Spinal cord (tissue), 10 donors: ENCODE results near the gene TMCO2. TPM values are rescaled to one million over a fixed set of nuclear protein-coding genes. Genes with fewer than 3 reads are reported as not detected.

Source experiments
- DNase-seq, 6 donors: peaks; one replicate each; pipeline versions ENCODE4 v3.0.0 to v3.0.0-alpha.2; 2013 to 2015; ENCODE audit warnings: low spot score in 6 of 6, low read depth in 4 of 6
- H3K27ac ChIP-seq: one replicate; pipeline ENCODE4 v1.5.1; 2013; ENCODE audit warnings: low read depth, low read length, control low read depth
- H3K27me3 ChIP-seq: one replicate; pipeline ENCODE4 v1.6.1; 2013; ENCODE audit warnings: low read length; ENCODE audit not compliant: control insufficient read depth, insufficient read depth
- H3K36me3 ChIP-seq: one replicate; pipeline ENCODE4 v1.6.1; 2013; ENCODE audit warnings: low read length; ENCODE audit not compliant: control insufficient read depth, insufficient read depth
- H3K4me1 ChIP-seq: one replicate; pipeline ENCODE4 v1.6.1; 2013; ENCODE audit warnings: low read length; ENCODE audit not compliant: control insufficient read depth, insufficient read depth
- H3K4me3 ChIP-seq: one replicate; pipeline ENCODE4 v1.5.1; 2013; ENCODE audit warnings: low read depth, low read length, control low read depth
- H3K9me3 ChIP-seq: one replicate; pipeline ENCODE4 v1.6.1; 2013; ENCODE audit warnings: low read length; ENCODE audit not compliant: control insufficient read depth, insufficient read depth
- WGBS: methylation state at CpG from one replicate; pipeline ENCODE4 v1.1.5; 2013; ENCODE audit warnings: missing lambda C conversion rate; ENCODE audit not compliant: insufficient coverage; 5-methylcytosine and 5-hydroxymethylcytosine counted together
- polyA plus RNA-seq, 2 donors: library from polyadenylated mRNA; unstranded; fragments of 120-200 nt; gene quantifications; one replicate each; pipeline ENCODE4 v1.2.1, GENCODE V29; 2013; ENCODE audit not compliant: insufficient read length in 2 of 2
- total RNA-seq, 2 donors: library from RNA; depleted of rRNA in 1 of 2; stranded (reverse); fragments of 120-200 nt in 1 of 2; fragments of >200 nt in 1 of 2; gene quantifications; one replicate each; pipeline versions ENCODE4 v1.2.3 to v1.2.4, GENCODE V29; 2013 to 2014
- donor health status: healthy.

Gene TMCO2
- total and polyA plus RNA-seq, 4 donors, result not detected

- Histone ChIP-seq H3K9me3 (no peaks in the 10 kb centered on the region), H3K27ac (no peak overlapping the region), H3K36me3 (peaks cover 41% of the 10 kb centered on the region), H3K27me3 (peaks cover 18% of the 10 kb centered on the region), H3K4me3 (no peak overlapping the region), H3K4me1 (peaks cover 4% of the 10 kb centered on the region)
- DNase-seq, result no peak
- WGBS, result no CpG with 5 or more reads among the region's 1 CpG
Measured at GRCh38 chr1:40300249-40300567, 52.5 kb downstream of the TMCO2 start.

DNA sequence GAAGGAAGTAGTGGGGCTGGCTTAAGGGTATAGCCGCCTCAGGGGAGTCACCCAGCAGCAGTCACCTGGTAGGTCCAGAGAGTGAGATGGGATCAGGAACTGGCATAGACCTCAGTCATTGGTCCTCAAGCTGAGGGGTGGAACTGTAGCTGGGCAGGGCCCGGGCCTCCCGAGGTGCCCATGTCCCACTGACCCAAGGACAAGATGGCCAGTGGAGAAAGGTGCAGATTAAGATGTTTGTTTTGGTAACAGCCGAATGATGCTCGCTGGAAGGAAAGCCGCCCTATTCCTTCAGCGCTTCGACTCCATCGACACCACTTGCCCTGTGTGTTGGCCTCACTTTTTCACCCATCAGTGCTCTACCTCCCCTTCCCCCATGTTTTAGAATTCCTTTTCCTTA lies 52.9 kb downstream of the TMCO2 start:
- peaks cover 40% of the 10 kb centered on the region for H3K36me3 ChIP-seq
- WGBS, result 88% methylated on average over 5 of the region's 9 CpGs
- no peak for DNase-seq
- H3K9me3 ChIP-seq, result no peaks in the 10 kb centered on the region
- H3K27me3 ChIP-seq, result peaks cover 18% of the 10 kb centered on the region
- H3K4me1 ChIP-seq, result peaks cover 4% of the 10 kb centered on the region
- no peak overlapping the region for H3K4me3 ChIP-seq
- H3K27ac ChIP-seq, result no peak overlapping the region

DNA sequence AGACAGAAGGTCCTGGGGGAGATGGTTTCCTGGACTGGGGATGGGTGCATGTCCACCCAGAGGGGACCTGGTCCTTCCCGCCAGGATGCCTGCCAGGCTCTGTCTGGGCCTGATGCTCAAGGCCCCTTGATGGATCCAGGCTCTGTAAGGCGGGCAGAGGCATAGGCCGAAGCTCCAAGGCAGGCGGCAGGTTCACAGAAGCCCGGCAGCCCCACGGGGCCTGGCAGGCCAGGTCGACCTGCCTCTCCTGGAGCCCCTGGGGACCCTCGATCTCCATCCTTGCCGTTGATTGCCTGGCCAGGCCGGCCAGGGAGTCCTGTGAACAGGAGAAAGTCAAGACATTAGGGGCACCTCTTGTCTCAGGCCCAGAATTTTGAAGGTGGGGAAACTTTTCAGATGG lies 53.3 kb downstream of the TMCO2 start:
- DNase-seq, result no peak
- Histone ChIP-seq H3K9me3 (no peaks in the 10 kb centered on the region), H3K4me3 (no peak overlapping the region), H3K4me1 (peaks cover 4% of the 10 kb centered on the region), H3K36me3 (peaks cover 40% of the 10 kb centered on the region), H3K27ac (no peak overlapping the region), H3K27me3 (peaks cover 18% of the 10 kb centered on the region)
- WGBS, result 93% methylated on average over 10 of the region's 10 CpGs

Other genes with a start within 250 kb of the TMCO2 start
- 100 to 1,000 TPM; 177 to 201 TPM for gene CAP1, start 207.2 kb upstream of the TMCO2 start, total RNA-seq
- 100 to 1,000 TPM; 157 to 170 TPM for gene CAP1, start 207.2 kb upstream of the TMCO2 start, polyA plus RNA-seq
- gene PPT1, start 150.7 kb upstream of the TMCO2 start, total RNA-seq, result 100 to 1,000 TPM in 1 of 2 donors, 10 to 100 TPM in 1; 87.4 to 115 TPM
- 100 to 1,000 TPM; 114 to 124 TPM for gene PPT1, start 150.7 kb upstream of the TMCO2 start, polyA plus RNA-seq
- gene RLF, start 86.5 kb upstream of the TMCO2 start, total RNA-seq, result 10 to 100 TPM; 35.8 to 65.1 TPM
- gene RLF, start 86.5 kb upstream of the TMCO2 start, polyA plus RNA-seq, result 10 to 100 TPM; 17.2 to 21.3 TPM
- gene ZMPSTE24, start 10.3 kb downstream of the TMCO2 start, total RNA-seq, result 10 to 100 TPM; 39.2 to 70.9 TPM
- 10 to 100 TPM; 38.9 to 45.8 TPM for gene ZMPSTE24, start 10.3 kb downstream of the TMCO2 start, polyA plus RNA-seq
- 10 to 100 TPM; 14.1 to 38.9 TPM for gene COL9A2, start 69.3 kb downstream of the TMCO2 start, total RNA-seq
- gene COL9A2, start 69.3 kb downstream of the TMCO2 start, polyA plus RNA-seq, result 10 to 100 TPM; 58.1 to 80.3 TPM
- 10 to 100 TPM; 34.5 to 43.9 TPM for gene SMAP2, start 125.8 kb downstream of the TMCO2 start, total RNA-seq
- 10 to 100 TPM; 65.2 to 77.5 TPM for gene SMAP2, start 125.8 kb downstream of the TMCO2 start, polyA plus RNA-seq
- gene ZFP69B, start 202.5 kb downstream of the TMCO2 start, total RNA-seq, result 10 to 100 TPM in 1 of 2 donors, 1 to 10 TPM in 1; 8.6 to 10.7 TPM
- 10 to 100 TPM; 10.3 to 11.5 TPM for gene ZFP69B, start 202.5 kb downstream of the TMCO2 start, polyA plus RNA-seq
- gene ZFP69, start 229.4 kb downstream of the TMCO2 start, total RNA-seq, result 1 to 10 TPM; 7.1 to 7.8 TPM
- 10 to 100 TPM; 12.4 to 13.9 TPM for gene ZFP69, start 229.4 kb downstream of the TMCO2 start, polyA plus RNA-seq